ENCODE results near the gene PCTP.

DNA sequence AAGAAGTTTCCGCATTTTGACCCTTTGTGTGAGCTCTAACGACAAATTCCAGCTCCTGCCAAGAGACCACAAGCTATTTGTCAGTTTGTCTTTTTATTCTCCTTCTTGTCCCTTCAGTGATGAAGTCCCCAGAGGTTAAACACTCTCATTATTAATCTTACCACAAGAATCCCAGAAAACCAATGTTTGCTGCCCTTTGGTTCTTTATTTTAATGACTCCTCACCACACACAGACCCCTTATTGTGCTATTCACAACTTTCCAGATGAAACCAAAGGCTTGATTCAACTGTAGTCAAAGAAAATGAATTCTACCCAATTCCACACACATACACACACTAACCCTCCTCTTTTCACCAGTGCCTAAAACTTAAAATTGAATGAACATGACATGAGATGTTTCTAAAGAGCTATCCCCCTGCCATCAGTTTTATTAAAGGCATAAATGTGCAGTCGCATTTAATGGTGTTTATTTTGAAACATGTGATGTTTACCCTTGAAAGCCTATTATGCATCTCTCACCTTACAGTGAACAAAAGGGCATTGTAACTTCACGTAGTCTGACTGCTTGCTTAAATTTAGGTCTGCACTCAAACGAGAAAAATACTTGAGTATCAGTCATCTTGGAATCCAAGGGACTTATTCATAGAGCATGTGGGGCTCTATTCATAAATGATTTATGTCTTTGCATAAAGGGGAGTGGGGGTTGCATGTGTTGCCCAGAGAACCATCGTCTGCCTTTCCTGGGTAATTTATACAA lies 44.1 kb downstream of the PCTP start:
- no peak for TF ChIP-seq CTCF (conservative IDR thresholded peaks at IDR 0.05)
- no peak for TF ChIP-seq ZFX (IDR thresholded peaks at IDR 0.05)

All from C4-2B (cell line).